ENCODE measurements around the gene SMIM5.

Gene SMIM5

DNA sequence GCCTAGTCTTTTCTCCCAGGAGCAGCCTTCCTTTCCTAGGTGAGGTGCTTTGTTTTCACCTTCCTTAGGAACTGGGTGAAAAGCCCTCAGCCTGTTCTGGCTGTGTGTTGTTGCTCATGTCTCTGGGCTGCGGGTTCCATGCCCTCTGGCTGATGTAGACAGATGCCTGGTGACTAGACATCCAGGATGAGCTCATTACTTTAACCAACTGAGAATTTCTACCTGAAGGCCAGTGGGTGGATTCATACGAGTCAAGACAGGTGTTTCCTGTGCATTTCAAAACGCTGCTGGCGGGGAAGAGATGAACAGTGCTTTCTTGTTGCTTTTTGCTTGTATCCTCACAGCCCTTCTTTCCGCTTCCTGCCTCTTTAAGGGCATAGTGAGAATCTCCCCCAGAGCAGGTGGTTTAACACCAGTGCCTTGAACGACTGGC lies 56.2 kb downstream of the SMIM5 start:
- Histone ChIP-seq H2AFZ (ENCODE audit: low read length) (no peak overlapping the region), H3K4me2 (ENCODE audit: low read depth, low read length) (peak overlapping the region; percentile 59; the same call in 1 of the 2 replicates), H3K4me1 (ENCODE audit: low read length) (peaks cover 41% of the 10 kb centered on the region), H4K20me1 (ENCODE audit: insufficient read depth, low read length) (no peaks in the 10 kb centered on the region), H3K27me3 (replicated peaks; ENCODE audit: insufficient read depth, low read length) (no peaks in the 10 kb centered on the region), H3K9me2 (replicated peaks; ENCODE audit: insufficient read depth, low read length) (no peaks in the 10 kb centered on the region), H3K9ac (ENCODE audit: low read length) (peak overlapping the region; percentile 59; the same call in 1 of the 2 replicates), H3K79me2 (ENCODE audit: low read length) (peaks cover 86% of the 10 kb centered on the region), H3K27ac (ENCODE audit: low read length) (peak overlapping the region; percentile 87), H3K9me3 (replicated peaks; ENCODE audit: insufficient read depth, low read length) (no peaks in the 10 kb centered on the region), H3F3A (ENCODE audit: insufficient read depth, low read length) (peaks cover 32% of the 10 kb centered on the region), H3K4me3 (ENCODE audit: low read length) (no peak overlapping the region), H3K36me3 (replicated peaks; ENCODE audit: insufficient read depth, low read length) (no peaks in the 10 kb centered on the region)
- TF ChIP-seq EZH2phosphoT487 (IDR thresholded peaks at IDR 0.05; ENCODE audit: low read length) = no peak
- TF ChIP-seq CTCF (IDR thresholded peaks at IDR 0.05; ENCODE audit: low read length) = no peak
- TF ChIP-seq EZH2 (optimal IDR thresholded peaks at IDR 0.05; ENCODE audit: low read depth, low read length) = no peak
- peak; percentile 96 for DNase-seq

Data from MM.1S (cell line).